ENCODE data around the gene POLR1B. TPM values are rescaled to one million over a fixed set of nuclear protein-coding genes. Genes with fewer than 3 reads are reported as not detected.

Gene POLR1B
- total and polyA plus RNA-seq, 12 donors: 3.5 to 15.3 (median 10.4) TPM

DNA sequence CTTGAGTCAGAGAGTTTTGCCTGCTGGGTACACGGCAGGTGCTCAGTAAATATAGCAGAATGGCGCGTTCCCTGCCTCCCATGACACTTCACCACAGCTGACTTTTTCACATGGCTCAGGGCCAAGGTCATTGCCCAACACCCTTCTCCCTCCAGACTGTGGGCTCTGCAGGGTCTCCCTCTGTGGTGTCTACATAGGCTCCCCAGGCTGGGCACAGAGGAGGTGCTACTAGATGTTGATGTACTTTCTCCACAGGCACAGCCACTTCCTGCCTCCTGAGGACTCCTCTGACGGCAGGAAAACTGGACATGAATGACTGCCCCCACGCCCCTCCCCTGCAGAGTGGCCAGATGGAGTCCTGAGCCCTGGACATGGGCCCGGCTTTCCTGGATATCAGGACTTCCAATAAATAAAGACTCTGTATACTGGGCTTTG is 46.4 kb downstream of the POLR1B start:
- Histone ChIP-seq H3K9me3 (no peaks in the 10 kb centered on the region), H3K4me3 (no peak overlapping the region), H3K27me3 (no peaks in the 10 kb centered on the region), H3K4me1 (peaks cover 4 to 23% (median 15%) of the 10 kb centered on the region in 9 donors), H3K36me3 (peaks cover 0 to 58% (median 3%) of the 10 kb centered on the region in 9 donors), H3K27ac (no peak overlapping the region)
- 51 to 61% methylated on average over 6 of the region's 6 CpGs for WGBS, 2 donors
- no peak for ATAC-seq
- intact Hi-C loops (cut with DNase I): loop anchor here in 2 of 10 donors (10.0 kb wide), 2 partner anchors 104 to 334 kb away; partner anchors contain the start of genes TTL (in 1 of the 2) and ZC3H8 (in 1 of the 2)
- no peak for DNase-seq
- TF ChIP-seq, protein P1, sequence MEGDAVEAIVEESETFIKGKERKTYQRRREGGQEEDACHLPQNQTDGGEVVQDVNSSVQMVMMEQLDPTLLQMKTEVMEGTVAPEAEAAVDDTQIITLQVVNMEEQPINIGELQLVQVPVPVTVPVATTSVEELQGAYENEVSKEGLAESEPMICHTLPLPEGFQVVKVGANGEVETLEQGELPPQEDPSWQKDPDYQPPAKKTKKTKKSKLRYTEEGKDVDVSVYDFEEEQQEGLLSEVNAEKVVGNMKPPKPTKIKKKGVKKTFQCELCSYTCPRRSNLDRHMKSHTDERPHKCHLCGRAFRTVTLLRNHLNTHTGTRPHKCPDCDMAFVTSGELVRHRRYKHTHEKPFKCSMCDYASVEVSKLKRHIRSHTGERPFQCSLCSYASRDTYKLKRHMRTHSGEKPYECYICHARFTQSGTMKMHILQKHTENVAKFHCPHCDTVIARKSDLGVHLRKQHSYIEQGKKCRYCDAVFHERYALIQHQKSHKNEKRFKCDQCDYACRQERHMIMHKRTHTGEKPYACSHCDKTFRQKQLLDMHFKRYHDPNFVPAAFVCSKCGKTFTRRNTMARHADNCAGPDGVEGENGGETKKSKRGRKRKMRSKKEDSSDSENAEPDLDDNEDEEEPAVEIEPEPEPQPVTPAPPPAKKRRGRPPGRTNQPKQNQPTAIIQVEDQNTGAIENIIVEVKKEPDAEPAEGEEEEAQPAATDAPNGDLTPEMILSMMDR (IDR thresholded peaks at IDR 0.05): no peak

DNA sequence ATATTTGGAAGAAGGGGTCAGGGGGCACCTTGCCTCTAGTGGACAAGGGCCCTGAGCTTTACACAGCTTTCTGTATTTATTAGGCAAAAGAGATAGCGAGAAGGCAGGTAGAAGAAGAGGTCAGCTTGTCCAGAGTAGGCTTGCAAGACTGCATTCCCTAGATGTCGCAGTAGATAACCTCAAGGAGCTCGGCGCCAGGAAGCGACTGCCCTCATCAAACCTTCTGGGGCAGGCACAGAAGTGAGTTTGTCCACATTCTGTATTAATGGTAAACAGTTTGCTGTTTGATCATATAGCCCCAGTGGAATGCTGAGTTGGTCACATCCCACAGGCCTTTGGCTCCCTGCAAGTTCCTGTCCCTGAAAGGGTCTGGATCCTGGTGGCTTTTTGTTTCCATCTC is 49.1 kb downstream of the POLR1B start:
- H3K27ac ChIP-seq: no peak overlapping the region
- H3K27me3 ChIP-seq: no peaks in the 10 kb centered on the region
- no peaks in the 10 kb centered on the region for H3K9me3 ChIP-seq
- ATAC-seq (no peak), DNase-seq (no peak)
- intact Hi-C loops (cut with DNase I): no loop called here
- no peak overlapping the region for H3K4me3 ChIP-seq
- TF ChIP-seq, protein P1 (IDR thresholded peaks at IDR 0.05): no peak
- WGBS, 2 donors: 90 to 91% methylated on average over 5 of the region's 5 CpGs
- H3K36me3 ChIP-seq: peaks cover 0 to 58% (median 3%) of the 10 kb centered on the region in 9 donors
- H3K4me1 ChIP-seq: peaks cover 0 to 8% (median 0%) of the 10 kb centered on the region in 9 donors

DNA sequence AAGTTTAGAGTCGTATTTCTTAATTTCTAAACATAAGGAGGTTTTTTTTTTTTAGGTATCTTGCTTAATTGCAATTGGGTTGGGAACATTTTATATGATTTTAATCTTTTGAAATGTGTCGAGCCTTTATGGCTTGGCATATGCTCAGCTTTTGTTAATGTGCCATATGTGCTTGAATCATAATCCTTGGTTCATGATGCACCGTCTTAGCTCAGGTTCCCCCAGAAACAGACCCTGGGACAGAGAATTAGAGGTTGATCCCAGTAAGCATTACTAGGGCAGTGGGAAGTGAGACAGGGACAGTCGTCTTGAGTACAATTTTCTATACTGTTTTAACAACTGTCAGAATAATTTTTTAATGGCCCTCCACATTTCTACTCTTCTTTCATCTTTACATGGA is 51.5 kb downstream of the POLR1B start:
- DNase-seq (no peak), ATAC-seq (no peak)
- H3K4me3 ChIP-seq: no peak overlapping the region
- no peaks in the 10 kb centered on the region for H3K27me3 ChIP-seq
- H3K4me1 ChIP-seq: peaks cover 0 to 3% (median 0%) of the 10 kb centered on the region in 9 donors
- intact Hi-C loops (cut with DNase I): no loop called here
- no peak overlapping the region for H3K27ac ChIP-seq
- 93 to 95% methylated on average over 4 of the region's 4 CpGs for WGBS, 2 donors
- TF ChIP-seq, protein P1 (IDR thresholded peaks at IDR 0.05): no peak
- H3K9me3 ChIP-seq: no peaks in the 10 kb centered on the region
- H3K36me3 ChIP-seq: peaks cover 0 to 41% (median 3%) of the 10 kb centered on the region in 9 donors

DNA sequence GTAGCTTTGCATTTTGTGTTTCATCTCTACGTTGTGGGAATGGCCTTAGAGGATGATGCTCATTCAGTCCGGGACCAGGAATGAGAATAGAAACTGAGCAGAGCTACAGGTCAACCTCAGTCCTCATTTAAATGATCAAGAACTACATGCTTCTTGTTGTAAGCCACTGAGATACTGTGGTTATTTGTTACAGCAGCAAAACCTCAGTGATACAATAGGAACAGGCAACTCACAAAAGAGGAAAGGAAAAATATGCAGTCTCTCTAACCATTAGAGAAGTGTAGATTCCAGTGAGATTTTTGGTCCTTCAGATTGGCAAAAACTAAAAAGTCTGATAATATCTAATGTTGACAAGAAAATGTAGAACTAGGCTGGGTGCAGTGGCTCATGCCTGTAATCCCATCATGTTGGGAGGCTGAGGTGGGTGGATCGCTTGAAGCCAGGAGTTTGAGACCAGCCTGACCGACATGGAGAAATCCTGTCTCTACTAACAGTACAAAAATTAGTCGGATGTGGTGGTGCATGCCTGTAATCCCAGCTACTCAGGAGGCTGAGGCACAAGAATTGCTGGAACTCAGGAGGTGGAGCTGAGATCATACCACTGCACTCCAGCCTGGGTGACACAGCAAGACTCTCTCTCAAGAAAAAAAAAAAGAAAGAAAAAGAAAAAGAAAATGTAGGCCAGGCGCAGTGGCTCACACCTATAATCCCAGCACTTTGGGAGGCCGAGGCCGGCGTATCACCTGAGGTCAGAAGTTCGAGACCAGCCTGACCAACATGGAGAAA is 55.5 kb downstream of the POLR1B start:
- WGBS, 2 donors: 97 to 98% methylated on average over 10 of the region's 10 CpGs
- DNase-seq (no peak), ATAC-seq (no peak)
- TF ChIP-seq, protein P1 (IDR thresholded peaks at IDR 0.05): no peak
- Histone ChIP-seq H3K4me1 (peaks cover 0 to 13% (median 3%) of the 10 kb centered on the region in 9 donors), H3K27me3 (no peaks in the 10 kb centered on the region), H3K4me3 (no peak overlapping the region), H3K36me3 (peaks cover 0 to 12% (median 2%) of the 10 kb centered on the region in 9 donors), H3K9me3 (no peaks in the 10 kb centered on the region), H3K27ac (no peak overlapping the region)
- intact Hi-C loops (cut with DNase I): no loop called here
